Tongue (tissue), 2 donors: ENCODE measurements around the gene NFIC. TPM values are rescaled to one million over a fixed set of nuclear protein-coding genes. Genes with fewer than 3 reads are reported as not detected.

ENCODE experiments used
- DNase-seq: peaks from one replicate; pipeline ENCODE4 v3.0.0-alpha.2; 2015
- total RNA-seq: library from RNA; depleted of rRNA; stranded (reverse); fragments of >200 nt; gene quantifications from one replicate; pipeline ENCODE4 v1.2.3, GENCODE V29; 2014

NFIC gene
- total RNA-seq, 1 donor from 2014 or later: 70.0 TPM

GRCh38 chr19:3468211-3468610, 101.8 kb downstream of the NFIC start:
- DNase-seq: no peak

GRCh38 chr19:3469638-3470499, 103.5 kb downstream of the NFIC start:
- DNase-seq: no peak

DNA sequence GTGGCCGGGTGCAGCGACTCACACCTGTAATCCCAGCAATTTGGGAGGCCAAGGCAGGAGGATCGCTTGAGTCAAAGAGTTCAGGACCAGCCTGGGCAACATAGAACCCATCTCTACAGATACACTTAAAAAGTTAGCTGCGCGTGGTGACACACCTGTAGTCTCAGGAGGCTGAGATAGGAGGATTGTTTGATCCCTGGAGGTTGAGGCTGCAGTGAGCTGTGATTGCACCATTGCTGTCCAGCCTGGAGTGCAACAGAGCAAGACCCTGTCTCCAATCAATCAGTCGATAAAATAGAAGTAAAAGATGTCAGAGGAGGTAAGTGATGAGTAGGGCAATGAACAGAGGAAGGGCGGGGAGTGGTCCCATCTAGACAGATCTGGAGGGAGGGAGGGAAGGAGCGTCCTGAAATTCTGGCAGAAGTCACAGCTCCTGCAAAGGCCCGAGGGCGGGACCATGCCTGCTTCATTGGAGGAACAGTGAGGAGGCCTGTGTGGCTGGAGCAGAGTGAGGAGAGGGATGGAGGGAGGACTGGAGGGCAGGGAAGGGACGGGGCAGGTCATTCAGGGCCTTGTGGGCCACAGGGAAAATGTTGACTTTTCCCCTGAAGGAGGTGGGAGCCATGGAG, 104.2 kb downstream of the NFIC start:
- no peak for DNase-seq

DNA sequence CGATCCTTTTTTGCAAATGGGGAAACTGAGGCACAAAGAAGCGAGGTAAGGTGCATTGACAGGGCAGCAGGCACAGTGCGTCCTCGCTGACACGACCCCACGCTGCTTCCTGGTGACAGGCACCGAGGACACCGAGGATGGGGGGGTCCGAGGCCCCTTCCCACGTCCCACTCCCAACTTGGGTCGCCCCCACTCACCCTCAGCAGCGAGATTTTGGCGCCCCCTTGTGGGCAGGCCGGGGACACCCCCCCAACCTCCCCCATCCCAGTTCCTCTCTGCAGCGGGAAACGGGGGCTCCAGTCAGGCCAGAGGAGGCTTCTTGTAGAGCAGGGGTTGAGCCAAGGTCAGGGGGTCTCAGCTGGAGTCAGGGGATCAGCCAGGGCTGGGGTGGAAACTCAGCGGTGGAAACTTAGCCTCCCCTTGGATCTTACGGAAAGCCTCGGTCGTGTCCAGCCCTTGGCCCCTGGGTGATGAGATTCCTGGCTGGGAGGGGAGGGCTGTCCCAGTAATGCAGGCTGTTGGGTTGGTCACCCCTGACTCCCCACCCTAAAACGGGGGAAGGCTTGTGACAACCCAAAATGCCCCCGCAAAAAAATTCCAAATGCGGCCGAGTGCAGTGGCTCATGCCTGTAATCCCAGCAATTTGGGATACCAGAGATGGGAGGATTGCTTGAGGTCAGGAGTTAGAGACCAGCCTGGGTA, 105.7 kb downstream of the NFIC start:
- peak; percentile 35 for DNase-seq

DNA sequence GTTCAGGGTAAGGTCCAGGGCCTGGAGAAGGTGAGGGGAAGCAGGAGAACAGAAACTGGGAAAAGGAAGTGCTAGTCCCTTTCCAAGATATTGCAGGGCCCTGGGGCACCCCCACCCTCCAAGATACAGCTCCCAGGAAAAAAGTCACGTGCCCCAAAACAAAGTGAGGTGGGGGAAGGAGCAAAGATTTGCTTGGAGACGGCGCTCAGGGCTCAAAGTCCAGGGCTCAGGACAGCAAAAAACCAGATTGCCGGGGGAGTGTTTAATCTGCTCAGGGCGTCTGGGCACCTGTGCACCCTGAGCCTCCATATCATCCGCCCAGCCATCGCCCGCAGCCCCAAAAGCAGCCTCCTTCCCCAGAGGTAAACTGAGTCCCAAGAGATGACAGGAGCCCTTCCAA, 107.6 kb downstream of the NFIC start:
- no peak for DNase-seq

DNA sequence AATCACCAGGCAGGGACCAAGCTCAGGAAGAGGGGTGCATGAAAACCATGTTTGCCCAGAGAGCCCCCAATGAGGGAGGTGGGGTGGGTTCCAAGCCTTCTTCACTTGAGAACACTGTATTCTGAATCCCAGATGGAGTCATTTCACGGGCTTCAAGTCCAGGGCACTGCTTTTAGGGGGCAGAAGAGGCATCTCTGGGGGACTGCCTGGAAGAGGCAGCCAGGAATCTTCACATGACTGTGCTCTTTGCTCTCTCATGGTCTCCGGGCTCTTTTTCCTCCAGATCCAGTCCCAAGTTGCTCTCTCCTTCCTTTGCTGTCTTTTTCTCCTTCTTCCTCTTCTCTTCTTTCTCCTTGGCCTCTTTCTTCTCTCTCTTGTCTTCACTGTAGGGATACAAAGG, 108.2 kb downstream of the NFIC start:
- no peak for DNase-seq

GRCh38 chr19:3475449-3475848, 109.1 kb downstream of the NFIC start:
- DNase-seq: no peak

- no peak for DNase-seq
These were observed 110.4 kb downstream of the NFIC start for GRCh38 chr19:3476830-3477229.

GRCh38 chr19:3477506-3477905, 111.1 kb downstream of the NFIC start:
- DNase-seq: no peak

DNA sequence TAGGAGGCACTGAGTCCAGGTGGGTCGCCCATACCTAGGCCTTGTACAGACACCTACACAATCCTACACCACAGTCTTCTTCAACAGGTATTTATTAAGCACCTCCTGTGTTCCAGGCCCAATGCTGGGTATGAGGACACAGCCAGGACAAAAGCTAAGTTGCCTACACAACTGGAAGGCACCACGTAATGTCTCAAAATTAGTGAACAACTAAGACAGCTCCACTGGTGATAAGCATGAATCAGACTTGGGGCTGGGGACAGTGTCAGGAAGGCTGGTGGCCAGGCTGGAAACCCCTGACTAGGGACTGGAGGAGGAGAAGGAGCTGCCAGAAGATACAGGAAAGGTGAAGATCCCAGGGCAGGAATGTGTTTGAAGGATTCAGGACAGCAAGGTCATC, 111.6 kb downstream of the NFIC start:
- no peak for DNase-seq

- DNase-seq: no peak
These were observed 112.2 kb downstream of the NFIC start for GRCh38 chr19:3478409-3479176.

DNA sequence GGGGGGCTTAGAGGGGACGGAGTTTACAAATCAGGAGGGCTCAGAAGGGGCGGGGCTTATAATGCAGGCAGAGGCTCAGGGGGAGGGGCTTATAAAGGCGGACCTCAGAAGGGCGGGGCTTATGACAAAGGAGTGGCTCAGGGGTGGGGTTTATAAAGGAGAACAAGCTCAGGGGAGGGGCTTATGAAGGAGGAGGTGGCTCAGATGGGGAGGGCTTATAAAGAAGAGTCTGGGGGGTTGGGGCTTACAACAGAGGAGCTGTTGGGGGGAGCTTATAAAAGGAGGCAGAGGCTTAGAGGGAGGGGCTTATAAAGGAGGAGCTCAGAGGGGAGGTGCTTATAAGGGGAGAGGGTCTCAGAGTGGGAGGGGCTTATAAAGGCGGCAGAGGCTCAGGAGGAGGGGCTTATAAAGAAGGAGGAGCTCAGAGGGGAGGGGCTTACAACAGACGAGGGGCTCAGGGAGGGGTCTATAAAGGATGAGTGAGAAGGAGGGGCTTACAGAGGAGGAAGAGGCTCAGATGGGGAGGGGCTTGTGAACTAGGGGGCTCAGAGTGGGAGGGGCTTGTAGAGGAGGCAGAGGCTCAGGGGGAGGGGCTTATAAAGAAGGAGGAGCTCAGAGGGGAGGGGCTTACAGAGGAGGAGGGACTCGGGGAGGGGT, 112.9 kb downstream of the NFIC start:
- DNase-seq: no peak

DNA sequence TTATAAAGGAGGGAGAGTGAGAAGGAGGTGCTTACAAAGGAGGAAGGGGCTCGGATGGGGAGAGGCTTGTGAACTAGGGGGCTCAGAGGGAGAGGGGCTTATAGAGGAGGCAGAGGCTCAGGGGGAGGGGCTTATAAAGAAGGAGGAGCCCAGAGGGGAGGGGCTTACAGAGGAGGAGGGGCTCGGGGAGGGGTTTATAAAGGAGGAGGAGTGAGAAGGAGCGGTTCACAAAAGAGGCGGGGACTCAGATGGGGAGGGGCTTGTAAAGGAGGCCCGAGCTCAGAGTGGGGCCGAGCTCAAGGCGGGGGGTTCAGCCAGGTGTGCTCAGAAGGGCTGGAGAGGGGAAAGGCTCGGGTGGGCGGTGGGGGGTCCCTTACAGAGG, 113.4 kb downstream of the NFIC start:
- DNase-seq: no peak

GRCh38 chr19:3480383-3481091, 114.2 kb downstream of the NFIC start, which contains the start of gene SMIM24:
Gene SMIM24, minus strand, starts transcription at chr19:3480525. Its CDS starts 62 bp downstream, at chr19:3480463.
- no peak for DNase-seq

DNA sequence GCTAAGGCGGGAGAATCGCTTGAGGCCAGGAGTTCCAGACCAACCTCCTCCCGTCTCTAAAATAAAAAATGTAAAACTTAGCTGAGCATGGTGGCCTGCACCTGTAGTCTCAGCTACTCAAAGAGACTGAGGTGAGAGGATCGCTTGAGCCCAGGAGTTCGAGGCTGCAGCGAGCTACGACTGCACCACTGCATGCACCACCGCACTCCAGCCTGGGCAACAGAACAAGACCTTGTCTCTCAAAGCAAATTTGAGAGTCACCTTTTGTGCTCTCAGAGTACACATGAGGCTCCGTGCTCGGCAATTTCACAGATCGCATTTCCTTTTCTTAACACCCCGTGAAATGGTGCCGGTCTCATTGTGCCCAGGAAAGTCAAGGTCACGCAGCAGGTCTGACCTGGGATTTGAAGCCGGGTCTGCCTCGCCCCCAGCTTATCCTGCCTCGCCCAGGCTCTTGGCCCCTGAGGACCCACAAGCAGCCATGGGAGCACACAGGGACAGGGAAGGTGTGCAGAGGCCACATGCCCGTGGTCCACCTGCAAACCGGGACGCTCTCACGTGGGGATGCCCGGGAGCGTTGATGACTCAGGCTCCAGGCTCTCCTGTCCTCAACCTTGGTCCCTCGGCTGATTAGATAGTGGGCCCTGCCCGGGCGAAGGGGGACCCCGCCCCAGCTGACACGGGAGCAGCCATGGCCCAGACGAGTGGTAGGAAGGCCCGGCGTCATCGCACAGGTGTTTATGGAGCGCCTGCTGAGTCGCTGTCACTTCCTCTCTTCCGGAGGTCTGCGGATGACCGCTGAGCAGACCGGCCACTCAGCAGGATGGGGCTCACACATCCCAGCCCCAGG, 115.1 kb downstream of the NFIC start:
- no peak for DNase-seq

- no peak for DNase-seq
These were observed 116.3 kb downstream of the NFIC start for GRCh38 chr19:3482507-3483225.

DNA sequence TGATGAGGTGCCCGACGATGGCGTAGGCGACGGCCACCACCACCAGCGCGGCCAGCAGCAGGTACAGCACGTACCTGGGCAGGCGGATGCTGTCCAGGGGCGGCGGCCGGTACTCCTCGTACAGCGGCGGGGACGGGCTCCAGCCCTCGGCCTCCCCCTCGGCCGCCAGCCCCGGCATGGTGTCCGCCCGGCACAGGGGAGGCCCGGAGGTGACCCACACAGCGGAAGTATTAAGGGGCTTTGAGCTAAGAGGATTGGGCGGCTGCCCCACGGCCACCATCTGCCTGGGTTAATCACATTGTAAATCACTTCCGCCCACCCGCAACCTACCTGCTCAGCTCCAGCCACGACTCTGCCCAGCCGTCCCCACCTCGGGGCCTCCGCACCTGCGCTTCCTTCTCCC, 116.8 kb downstream of the NFIC start, which contains the start of gene SMIM44:
Gene SMIM44 (minus strand): TSS at position 216 of the 403 bp plus-strand sequence. CDS start 38 bp downstream, at position 178.
- DNase-seq: no peak

- DNase-seq: no peak
These were observed 125.2 kb downstream of the NFIC start for GRCh38 chr19:3491396-3492119.
